NOMO-1 treated with DMSO at 0.1 percent for 48 hours (cell line): ENCODE results near the gene ARSK.
"Not testable (repeated sequence)": the region's sequence is repeated elsewhere in the genome, so short reads cannot be mapped to it uniquely, and the experiment has no call there.

Source experiments
- DNase-seq: peaks from one replicate; lab custom pipeline; 2025; ENCODE audit not compliant: unreplicated experiment; lab: John Stamatoyannopoulos, UW

ARSK gene

DNA sequence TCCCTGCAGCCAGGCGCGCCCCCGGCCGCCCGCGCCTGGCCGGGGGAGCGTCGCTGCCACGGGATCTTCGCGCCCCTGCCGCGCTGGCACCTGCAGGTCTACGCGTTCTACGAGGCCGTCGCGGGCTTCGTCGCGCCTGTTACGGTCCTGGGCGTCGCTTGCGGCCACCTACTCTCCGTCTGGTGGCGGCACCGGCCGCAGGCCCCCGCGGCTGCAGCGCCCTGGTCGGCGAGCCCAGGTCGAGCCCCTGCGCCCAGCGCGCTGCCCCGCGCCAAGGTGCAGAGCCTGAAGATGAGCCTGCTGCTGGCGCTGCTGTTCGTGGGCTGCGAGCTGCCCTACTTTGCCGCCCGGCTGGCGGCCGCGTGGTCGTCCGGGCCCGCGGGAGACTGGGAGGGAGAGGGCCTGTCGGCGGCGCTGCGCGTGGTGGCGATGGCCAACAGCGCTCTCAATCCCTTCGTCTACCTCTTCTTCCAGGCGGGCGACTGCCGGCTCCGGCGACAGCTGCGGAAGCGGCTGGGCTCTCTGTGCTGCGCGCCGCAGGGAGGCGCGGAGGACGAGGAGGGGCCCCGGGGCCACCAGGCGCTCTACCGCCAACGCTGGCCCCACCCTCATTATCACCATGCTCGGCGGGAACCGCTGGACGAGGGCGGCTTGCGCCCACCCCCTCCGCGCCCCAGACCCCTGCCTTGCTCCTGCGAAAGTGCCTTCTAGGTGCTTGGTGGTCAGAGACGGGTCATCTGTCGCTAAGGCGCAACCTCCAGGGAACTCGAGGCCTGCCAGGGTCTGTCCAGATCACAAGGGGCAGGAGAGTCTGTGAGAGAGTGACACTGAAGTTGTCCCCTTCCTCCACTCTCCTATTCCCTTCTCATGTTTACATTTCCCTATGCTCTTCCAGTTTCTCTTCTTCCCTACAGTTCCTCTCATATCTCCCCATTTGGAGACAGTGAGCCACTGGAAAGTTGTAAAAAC lies 66.3 kb downstream of the ARSK start:
- DNase-seq: peak; percentile 46

DNA sequence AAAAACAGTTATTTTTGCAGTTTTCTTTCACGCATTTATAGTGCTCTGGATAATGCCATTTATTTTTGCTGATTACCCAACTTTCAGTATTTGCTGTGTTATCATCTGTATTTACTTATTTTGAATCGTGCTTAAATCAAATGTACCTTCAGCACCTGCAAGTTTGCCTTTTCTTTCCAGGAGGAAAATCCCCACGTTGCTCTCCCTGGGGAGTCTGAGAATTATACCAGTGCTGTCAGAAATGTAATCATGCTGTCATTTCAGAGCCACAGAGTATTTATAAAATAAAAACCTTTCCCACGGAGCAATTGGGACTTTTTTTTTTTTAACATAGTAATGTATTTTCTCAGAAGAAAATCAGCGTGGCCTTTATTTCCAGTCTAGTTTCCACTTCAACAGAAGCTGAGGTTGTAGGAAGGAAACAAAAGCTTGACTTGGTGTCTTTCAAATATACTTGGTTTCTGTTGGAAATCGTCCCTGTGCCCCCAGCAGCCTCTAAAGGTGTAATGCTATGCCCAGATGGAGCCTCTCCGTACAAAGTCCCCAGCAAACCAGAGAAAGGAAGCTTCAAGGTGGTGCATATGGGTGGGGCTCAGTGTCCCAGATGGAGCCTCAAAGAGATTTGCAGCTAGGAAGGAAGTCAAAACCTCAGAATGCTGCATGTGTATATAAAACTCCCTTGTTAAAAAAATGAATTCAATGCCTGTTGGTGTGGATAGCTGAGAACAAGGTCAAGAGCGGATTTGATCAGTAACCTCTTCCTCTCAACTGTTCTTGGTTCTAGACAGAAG lies 67.1 kb downstream of the ARSK start:
- DNase-seq: peak; percentile 52

DNA sequence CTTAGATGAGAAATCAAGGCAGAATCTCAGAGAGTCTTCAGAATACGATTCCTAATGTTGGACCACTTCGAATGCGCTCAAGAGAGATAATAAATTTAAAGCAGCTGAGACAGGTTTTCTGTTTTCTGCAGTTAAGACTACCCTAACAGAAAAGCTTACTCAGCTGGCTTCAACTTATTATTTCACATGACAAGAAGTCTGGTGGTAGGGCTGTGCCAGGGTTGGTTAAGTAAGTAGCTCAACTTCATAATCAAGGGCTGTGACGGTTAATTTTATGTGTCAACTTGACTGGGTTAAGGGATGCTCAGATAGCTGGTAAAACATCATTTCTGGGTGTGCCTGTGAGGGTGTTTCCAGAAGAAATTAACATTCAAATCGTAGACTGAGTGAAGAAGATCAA lies 68.8 kb downstream of the ARSK start:
- no peak for DNase-seq

DNA sequence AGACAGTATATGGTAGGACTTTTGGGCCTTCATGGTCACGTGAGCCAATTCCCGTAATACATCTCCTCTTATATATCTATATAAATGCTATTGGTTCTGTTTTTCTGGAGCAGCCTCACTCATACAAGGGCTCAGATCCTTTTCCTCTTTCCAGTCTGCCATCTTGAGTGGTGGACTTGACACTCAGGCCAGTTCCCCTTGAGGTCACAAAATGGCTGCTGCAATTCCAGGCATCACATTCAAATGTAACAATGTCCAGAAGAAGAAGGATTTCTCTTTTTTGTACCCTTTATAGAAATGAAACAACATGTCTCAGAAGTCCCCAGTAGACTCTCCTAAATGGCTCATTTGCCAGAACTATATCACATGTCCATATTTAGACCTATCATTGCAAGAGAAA lies 69.5 kb downstream of the ARSK start:
- DNase-seq: no peak

DNA sequence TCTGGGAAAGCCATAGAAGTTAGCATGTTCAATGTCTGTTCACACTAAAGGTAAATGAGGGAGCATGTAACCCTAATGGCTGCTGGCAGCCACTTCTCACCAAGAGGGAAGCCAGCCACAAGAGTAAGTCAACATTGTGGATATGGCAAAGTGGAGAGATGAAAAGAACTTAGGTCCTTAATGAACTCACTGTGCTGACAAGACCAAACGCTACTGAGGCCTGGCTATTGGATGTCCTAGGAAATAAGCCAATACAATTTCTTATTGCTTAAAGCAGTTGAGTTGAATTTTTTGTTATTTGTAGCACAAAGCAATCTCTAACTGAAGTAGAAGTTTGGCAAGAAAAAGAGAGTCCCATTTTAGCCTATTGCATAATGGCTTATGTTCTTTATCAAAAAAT lies 71.8 kb downstream of the ARSK start:
- DNase-seq: no peak

DNA sequence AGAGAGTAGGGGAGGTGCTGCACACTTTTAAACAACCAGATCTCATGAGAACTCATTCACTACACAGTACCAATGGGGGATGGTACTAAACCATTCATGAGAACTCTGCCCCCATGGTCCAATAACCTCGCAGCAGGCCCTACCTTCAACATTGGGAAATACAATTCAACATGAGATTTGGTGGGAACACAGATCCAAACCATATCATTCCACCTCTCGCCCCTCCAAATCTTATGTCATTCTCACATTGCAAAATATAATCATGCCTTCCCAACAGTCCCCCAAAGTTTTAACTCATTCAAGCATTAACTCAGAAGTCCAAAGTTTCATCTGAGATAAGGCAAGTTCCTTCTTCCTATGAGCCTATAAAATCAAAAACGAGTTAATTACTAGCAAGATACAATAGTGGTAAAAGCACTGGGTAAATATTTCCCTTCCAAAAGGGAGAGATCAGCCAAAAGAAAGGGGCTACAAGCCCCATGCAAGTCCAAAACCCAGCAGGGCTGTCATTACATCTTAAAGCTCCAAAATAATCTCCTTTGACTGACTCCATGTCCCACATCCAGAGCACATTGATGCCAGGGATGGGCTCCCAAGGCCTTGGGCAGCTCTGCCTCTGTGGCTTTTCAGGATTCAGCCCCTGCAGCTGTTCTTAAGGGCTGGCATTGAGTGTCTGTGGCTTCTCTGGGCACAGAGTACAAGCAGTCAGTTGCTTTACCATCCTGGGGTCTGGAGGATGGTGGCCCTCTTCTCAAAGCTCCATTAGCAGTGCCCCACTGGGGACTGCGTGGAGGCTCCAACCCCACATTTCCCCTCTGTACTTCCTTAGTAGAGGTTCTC lies 73.3 kb downstream of the ARSK start:
- no peak for DNase-seq

DNA sequence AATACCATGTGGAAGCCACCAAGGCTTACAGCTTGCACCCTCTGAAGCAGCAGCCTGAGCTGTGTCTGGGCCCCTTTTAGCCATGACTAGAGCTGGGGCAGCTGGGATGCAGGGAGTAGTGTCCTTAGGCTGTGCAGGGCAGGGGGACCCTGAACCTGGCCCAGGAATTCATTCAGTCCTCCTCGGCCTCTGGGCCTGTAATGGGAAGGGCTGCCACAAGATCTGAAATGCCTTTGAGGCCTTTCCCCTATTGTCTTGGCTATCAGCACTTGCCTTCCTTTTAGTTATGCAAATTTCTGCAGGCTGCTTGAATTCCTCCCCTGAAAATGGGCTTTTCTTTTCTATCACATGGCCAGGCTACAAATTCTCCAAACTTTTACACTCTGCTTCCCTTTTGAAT lies 74.0 kb downstream of the ARSK start:
- no peak for DNase-seq

DNA sequence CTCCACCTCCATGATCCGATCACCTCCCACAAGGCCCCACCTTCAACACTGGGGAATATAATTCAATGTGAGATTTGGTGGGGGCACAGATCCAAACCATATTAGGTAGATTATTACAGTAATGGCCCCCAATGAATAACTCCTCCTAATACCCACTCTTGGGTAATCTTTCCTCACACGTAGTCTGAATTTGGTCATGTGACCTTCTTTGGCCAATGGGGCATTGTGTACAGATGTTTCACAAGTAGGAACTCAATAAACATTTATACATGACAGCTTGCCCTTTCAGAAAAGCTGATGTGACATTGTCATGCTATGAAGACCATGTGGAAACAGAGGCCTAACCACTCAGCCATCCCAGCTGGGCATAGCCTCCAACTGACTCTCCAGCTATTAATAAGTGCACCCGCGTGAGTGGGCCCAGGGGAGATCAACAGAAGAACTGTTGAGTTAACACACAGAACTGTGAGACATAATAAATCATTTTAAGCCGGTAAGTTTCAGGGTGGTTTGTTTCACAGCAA lies 75.6 kb downstream of the ARSK start:
- no peak for DNase-seq

DNA sequence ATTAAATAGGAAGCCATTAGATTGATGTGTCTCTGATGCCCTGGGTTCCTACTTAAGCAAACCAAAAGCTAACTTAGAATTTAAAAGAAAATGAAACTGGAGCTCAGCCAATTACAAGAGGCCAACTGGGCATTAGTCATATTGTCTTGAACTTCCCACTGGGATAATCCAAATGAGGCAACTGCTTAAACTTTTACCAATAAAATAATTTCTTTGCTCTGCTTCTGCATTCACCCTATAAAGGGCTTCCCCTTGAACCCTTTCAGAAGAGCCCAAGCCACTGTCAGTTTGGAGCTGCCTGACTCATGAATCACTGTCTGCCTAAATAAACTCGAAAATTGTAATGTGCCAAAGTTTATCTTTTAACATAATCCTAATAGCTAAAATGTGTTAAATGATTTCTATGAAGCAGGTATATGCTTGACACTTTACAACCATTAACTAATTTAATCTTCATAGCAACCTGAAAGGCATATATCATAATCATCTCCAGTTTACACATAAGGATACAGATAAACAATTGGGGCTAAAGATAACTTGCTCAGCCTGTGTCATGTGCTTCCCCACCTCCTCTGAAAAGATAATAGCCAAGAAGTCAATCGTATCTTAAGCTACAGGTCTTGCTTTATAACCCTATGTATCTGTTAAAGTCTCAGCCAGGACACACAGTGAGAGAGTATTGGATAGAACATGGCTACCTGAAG lies 76.5 kb downstream of the ARSK start:
- DNase-seq: no peak

DNA sequence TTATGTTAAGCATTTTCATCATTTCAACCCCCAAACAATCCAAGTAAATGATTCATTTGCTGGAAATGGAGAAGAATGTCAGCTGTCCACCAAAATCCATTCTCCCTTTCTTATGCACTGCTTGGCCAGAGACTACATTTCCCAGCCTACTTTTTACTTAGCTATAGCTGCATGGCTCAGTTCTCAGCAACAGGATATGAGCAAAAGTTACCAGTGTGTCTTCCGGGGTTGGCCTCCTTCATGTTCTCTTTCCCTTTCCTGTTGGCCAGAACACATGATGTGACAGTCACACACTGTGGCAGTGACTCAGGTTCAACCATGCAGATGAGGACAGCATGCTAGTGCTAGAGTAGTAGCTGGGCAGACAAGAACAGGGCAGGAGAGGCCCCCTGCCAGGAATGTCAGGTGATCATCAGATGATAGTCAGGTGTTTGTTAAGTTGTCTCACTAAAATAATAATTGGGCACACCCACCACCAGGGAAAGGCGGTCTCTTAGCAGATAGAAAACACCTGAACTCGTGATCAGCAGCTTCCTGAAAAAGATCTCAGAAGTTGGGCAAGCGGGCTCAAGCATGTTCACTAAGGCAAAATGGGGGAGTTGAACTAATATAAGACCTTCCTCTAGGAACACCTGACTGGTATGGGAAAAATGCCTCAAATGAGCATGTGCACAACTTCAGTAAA lies 77.2 kb downstream of the ARSK start:
- DNase-seq: peak; percentile 17

DNA sequence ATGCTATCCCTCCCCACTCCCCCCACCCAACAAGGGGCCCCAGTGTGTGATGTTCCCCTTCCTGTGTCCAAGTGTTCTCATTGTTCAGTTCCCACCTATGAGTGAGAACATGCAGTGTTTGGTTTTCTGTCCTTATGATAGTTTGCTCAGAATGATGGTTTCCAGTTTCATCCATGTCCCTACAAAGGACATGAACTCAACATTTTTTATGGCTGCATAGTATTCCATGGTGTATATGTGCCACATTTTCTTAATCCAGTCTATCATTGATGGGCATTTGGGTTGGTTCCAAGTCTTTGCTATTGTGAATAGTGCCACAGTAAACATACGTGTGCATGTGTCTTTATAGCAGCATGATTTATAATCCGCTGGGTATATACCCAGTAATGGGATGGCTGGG lies 78.0 kb downstream of the ARSK start:
- DNase-seq: not testable (repeated sequence)

DNA sequence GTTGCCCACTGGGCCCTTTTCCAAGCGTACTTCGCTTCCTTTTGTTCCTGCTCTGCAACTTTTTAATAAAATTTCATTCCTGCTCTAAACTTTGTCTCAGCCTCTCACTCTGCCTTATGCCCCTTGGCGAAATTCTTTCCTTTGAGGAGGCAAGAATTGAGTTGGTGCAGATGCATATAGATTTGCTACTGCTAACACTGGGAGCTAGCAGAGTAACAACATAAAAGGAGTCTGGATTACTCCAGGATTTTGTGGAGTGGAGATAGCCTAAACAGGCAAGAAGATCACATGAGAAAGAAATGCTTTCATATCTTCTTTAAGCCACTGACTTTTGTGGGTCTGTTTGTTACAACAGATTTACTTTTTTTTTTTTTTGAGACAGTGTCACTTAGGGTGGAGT lies 78.8 kb downstream of the ARSK start:
- no peak for DNase-seq

DNA sequence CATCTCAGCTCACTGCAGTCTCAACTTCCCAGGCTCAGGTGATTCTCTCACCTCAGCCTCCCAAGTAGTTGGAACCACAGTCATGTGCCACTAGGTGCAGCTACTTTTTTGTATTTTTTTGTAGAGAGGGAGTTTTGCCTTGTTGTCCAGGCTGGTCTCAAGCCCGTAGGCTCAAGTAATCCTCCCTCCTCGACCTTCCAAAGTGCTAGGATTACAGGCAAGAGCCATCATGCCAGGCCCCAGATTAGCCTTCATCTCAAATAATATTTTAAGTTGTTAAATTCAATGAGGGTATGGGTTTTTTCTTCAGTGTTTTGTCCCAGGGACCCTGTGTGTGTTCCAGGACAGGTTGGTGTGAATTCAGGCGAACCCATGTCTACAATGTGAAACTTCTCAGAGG lies 79.2 kb downstream of the ARSK start:
- no peak for DNase-seq

DNA sequence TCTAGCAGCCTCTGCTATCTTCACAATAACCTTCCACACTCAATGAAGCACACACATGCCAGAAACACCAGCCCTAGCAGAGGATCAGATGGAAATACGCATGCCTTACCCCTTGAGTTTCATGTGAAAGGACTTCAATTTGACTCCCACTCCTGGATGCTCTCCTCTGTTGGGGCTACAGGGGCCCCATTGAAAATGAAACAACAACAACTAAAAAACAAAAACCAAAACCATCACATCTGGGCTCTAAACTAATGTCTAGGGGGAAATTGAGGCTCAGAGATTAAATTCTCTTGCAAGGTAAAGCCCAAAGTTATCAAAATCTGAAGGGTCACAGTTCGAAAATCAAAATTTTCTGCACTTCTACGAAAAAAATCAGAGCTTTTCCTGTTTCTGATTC lies 83.7 kb downstream of the ARSK start:
- no peak for DNase-seq

DNA sequence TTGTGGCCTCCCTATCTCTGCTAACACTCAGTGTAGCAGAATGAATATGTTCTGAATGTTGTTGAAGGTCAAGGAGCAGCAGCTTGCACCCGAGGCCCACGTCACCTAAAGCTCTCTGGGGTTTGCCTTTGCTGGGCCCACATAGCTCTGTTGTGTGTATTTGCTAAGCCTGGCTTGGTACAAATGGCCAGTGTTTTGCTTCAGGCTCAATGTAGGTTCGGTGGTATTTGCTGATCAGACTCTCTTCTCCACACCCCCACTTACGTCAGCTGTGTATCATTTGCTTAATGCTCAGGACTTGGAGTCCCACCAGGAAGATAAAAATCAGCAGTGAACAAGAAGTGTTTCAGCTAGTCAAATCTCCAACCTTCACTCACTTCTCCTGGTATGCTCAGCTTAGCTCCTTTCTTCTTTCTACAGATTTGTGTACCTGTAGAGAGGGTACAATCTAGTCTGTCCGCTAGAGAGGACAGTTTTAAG lies 86.9 kb downstream of the ARSK start:
- DNase-seq: no peak

DNA sequence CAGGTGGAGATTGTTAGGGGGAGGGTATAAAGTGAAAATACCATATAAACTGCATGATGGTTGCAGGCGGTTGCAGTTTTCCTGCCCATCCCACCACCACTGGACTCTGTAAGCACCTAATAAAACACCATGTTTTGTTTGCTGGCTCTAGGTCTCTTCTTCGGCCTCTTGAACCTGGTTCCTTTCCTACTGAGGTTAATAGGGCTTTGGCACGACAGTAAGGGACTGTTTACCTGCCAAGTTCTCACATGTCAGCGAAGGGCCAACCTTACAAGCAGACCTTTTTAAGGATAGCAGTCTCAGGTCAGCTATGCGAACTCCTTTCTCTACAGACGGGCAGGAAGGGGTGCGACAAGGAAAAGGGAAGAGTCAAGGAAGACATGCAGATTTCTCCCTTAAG lies 88.3 kb downstream of the ARSK start:
- no peak for DNase-seq

DNA sequence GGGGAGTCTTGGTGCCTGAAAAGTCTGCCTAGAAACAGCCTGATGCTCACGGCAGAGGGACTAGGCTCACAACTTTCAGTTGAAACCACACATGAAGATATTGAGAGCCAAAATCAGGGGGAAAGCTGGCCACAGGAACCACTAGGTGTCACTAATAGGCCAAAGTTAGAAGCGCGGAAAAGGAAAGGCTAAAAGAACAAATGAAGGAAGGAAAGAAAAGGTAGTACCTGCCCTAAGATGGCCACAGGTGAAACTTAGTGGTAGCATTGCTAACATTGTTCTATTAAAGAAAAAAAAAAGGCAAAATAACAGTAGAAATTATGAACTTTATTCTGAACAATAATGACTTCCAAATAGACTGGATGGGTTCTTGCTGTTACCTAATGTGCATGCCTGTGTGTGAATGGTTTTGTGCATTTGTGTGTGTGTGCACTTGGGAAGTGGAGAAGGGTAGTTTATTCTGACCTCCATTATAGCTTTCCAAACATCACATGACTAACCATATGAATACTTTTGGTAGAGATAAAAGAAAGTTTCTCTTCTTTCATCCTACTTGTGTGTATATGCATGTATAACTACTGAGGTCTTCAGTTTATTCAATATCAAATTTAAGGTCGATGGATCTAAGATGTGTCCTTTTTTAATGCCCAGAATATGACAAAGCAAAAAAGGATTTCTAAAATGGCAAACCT lies 89.6 kb downstream of the ARSK start:
- peak; percentile 48 for DNase-seq

DNA sequence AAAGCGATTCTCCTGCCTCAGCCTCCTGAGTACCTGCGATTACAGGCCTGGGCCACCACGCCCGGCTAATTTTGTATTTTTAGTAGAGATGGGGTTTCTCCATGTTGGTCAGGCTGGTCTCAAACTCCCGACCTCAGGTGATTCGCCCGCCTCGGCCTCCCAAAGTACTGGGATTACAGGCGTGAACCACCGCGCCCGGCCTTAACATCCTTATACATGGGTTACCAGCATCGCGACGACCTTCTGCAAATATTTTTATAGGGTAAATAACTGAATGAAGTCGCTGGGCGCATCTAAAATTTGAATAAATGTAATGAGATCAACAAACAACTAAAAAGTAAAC lies 91.3 kb downstream of the ARSK start:
- not testable (repeated sequence) for DNase-seq
